OCI-LY1 (cell line): ENCODE data around the gene AVPR1B.

Experiments used
- EZH2 ChIP-seq: fragments of 200-600 bp; sonication (generic), shearing (Covaris generic); IDR thresholded peaks from 2 replicates; pipeline ENCODE4 v1.8.0; 2017; ENCODE audit warnings: borderline replicate concordance, mixed run types, mild to moderate bottlenecking, antibody characterized with exemption, low read length, moderate library complexity, mixed read lengths
- TF ChIP-seq, protein P1 (sequence below): fragments of 200-600 bp; sonication (generic), shearing (Covaris generic); IDR thresholded peaks from 2 replicates; pipeline ENCODE4 v1.5.1; 2017; ENCODE audit warnings: mild to moderate bottlenecking, antibody characterized with exemption, low read length, moderate library complexity, mixed read lengths

DNA sequence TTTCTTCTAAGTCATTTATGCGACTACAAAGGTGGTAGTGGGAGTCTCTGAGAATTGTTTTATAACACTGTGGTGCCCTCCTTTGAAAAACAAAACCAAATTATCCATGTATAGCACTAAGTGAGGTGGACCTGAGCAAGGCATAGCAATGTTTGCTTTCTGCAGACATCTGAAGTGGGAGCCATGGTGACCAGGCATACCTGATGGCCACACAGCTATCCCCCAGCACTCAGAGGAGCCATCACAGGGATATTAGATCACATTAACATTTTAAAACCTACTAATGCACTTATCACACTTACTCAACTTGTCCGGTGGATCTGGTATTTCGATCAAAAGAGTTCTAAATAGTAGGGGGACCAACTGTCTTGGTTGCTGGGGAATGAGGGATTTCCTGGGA lies 24.8 kb upstream of the AVPR1B start:
- TF ChIP-seq, protein P1, sequence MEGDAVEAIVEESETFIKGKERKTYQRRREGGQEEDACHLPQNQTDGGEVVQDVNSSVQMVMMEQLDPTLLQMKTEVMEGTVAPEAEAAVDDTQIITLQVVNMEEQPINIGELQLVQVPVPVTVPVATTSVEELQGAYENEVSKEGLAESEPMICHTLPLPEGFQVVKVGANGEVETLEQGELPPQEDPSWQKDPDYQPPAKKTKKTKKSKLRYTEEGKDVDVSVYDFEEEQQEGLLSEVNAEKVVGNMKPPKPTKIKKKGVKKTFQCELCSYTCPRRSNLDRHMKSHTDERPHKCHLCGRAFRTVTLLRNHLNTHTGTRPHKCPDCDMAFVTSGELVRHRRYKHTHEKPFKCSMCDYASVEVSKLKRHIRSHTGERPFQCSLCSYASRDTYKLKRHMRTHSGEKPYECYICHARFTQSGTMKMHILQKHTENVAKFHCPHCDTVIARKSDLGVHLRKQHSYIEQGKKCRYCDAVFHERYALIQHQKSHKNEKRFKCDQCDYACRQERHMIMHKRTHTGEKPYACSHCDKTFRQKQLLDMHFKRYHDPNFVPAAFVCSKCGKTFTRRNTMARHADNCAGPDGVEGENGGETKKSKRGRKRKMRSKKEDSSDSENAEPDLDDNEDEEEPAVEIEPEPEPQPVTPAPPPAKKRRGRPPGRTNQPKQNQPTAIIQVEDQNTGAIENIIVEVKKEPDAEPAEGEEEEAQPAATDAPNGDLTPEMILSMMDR: no peak
- no peak for TF ChIP-seq EZH2
